ACC112 (cell line): ENCODE measurements around the gene TMEM39B.
A peak's percentile ranks its signal among the peaks of the same experiment; 100 is the strongest.
"Not testable (repeated sequence)": the region's sequence is repeated elsewhere in the genome, so short reads cannot be mapped to it uniquely, and the experiment has no call there.

ENCODE experiments used
- H2AFZ ChIP-seq: fragments of 200-600 bp; sonication (generic); one replicate; pipeline ENCODE4 v1.6.0; 2017; ENCODE audit warnings: antibody characterized with exemption, low read length; ENCODE audit not compliant: unreplicated experiment
- H3K27ac ChIP-seq: fragments of 200-600 bp; sonication (generic); 2 replicates; pipeline ENCODE4 v1.5.1; 2014; ENCODE audit warnings: low read depth, mild to moderate bottlenecking, antibody characterized with exemption, low read length, moderate library complexity
- H3K27me3 ChIP-seq: fragments of 200-600 bp; sonication (generic); 2 replicates; pipeline ENCODE4 v1.6.1; 2014; ENCODE audit warnings: mild to moderate bottlenecking, antibody characterized with exemption, low read length, moderate library complexity, mixed read lengths; ENCODE audit not compliant: insufficient read depth
- H3K36me3 ChIP-seq: fragments of 200-600 bp; sonication (generic); 2 replicates; pipeline ENCODE4 v1.6.1; 2016; ENCODE audit warnings: mild to moderate bottlenecking, antibody characterized with exemption, low read length, moderate library complexity, mixed read lengths; ENCODE audit not compliant: insufficient read depth
- H3K4me1 ChIP-seq: fragments of 200-600 bp; sonication (generic); one replicate; pipeline ENCODE4 v1.6.1; 2016; ENCODE audit warnings: low read length, mixed read lengths; ENCODE audit not compliant: insufficient read depth, unreplicated experiment, control insufficient read depth
- H3K4me3 ChIP-seq: fragments of 200-600 bp; sonication (generic); 2 replicates; pipeline ENCODE4 v1.5.1; 2014; ENCODE audit warnings: mild to moderate bottlenecking, low read depth, low read length
- H3K79me2 ChIP-seq: fragments of 200-600 bp; sonication (generic); one replicate; pipeline ENCODE4 v1.6.0; 2016; ENCODE audit warnings: low read length; ENCODE audit not compliant: control insufficient read depth, unreplicated experiment, insufficient read depth

The TMEM39B gene

GRCh38 chr1:32128479-32128878, 55.7 kb downstream of the TMEM39B start:
- Histone ChIP-seq H3K4me3 (no peak overlapping the region), H3K27me3 (no peaks in the 10 kb centered on the region), H3K36me3 (0 out of 2 replicates have a peak, but pooled peaks cover 5% of the 10 kb centered on the region), H3K79me2 (peaks cover 62% of the 10 kb centered on the region), H2AFZ (no peak overlapping the region), H3K27ac (no peak overlapping the region), H3K4me1 (peaks cover 5% of the 10 kb centered on the region)

- no peak overlapping the region for H3K4me3 ChIP-seq
- no peak overlapping the region for H3K27ac ChIP-seq
- peaks cover 61% of the 10 kb centered on the region for H3K79me2 ChIP-seq
- 0 out of 2 replicates have a peak, but pooled peaks cover 5% of the 10 kb centered on the region for H3K36me3 ChIP-seq
- peaks cover 5% of the 10 kb centered on the region for H3K4me1 ChIP-seq
- H3K27me3 ChIP-seq, result no peaks in the 10 kb centered on the region
- no peak overlapping the region for H2AFZ ChIP-seq
Measured at GRCh38 chr1:32128964-32129363, 56.2 kb downstream of the TMEM39B start.

GRCh38 chr1:32133950-32134280, 61.2 kb downstream of the TMEM39B start:
- H3K27me3 ChIP-seq, H3K36me3 ChIP-seq: not testable (repeated sequence)
- peak overlapping the region; percentile 57 for H3K27ac ChIP-seq

GRCh38 chr1:32137111-32137510, 64.4 kb downstream of the TMEM39B start:
- Histone ChIP-seq H3K27ac (no peak overlapping the region), H3K27me3 (no peaks in the 10 kb centered on the region), H3K4me1 (peaks cover 21% of the 10 kb centered on the region)

More at GRCh38 chr1:32133950-32134280, 61.2 kb downstream of the TMEM39B start:
- not testable (repeated sequence) for H3K4me3 ChIP-seq, H2AFZ ChIP-seq
- peaks cover 65% of the 10 kb centered on the region for H3K79me2 ChIP-seq
- H3K4me1 ChIP-seq, result peaks cover 11% of the 10 kb centered on the region

GRCh38 chr1:32138965-32139364, 66.2 kb downstream of the TMEM39B start:
- Histone ChIP-seq H3K4me3 (no peak overlapping the region), H3K79me2 (peaks cover 83% of the 10 kb centered on the region), H2AFZ (no peak overlapping the region), H3K36me3 (no peaks in the 10 kb centered on the region; the same call in 1 of the 2 replicates), H3K27ac (peak overlapping the region; percentile 58), H3K4me1 (peaks cover 30% of the 10 kb centered on the region), H3K27me3 (no peaks in the 10 kb centered on the region)

More at GRCh38 chr1:32137111-32137510, 64.4 kb downstream of the TMEM39B start:
- no peak overlapping the region for H3K4me3 ChIP-seq
- no peak overlapping the region for H2AFZ ChIP-seq
- H3K36me3 ChIP-seq, result no peaks in the 10 kb centered on the region; the same call in 1 of the 2 replicates
- H3K79me2 ChIP-seq, result peaks cover 71% of the 10 kb centered on the region

- Histone ChIP-seq H3K4me3 (no peak overlapping the region), H3K27ac (peak overlapping the region; percentile 55), H3K27me3 (no peaks in the 10 kb centered on the region), H3K4me1 (peaks cover 34% of the 10 kb centered on the region), H3K79me2 (peaks cover 80% of the 10 kb centered on the region), H3K36me3 (no peaks in the 10 kb centered on the region), H2AFZ (no peak overlapping the region)
Measured at GRCh38 chr1:32142446-32143301, 69.9 kb downstream of the TMEM39B start.

- not testable (repeated sequence) for H3K4me3 ChIP-seq, H2AFZ ChIP-seq, H3K27me3 ChIP-seq, H3K36me3 ChIP-seq, H3K27ac ChIP-seq
- Histone ChIP-seq H3K4me1 (peaks cover 34% of the 10 kb centered on the region), H3K79me2 (peaks cover 81% of the 10 kb centered on the region)
Measured at GRCh38 chr1:32143302-32143695, 70.6 kb downstream of the TMEM39B start.

GRCh38 chr1:32144033-32144432, 71.3 kb downstream of the TMEM39B start:
- no peaks in the 10 kb centered on the region for H3K27me3 ChIP-seq
- H3K27ac ChIP-seq, result peak overlapping the region; percentile 33; the same call in 1 of the 2 replicates
- peaks cover 79% of the 10 kb centered on the region for H3K79me2 ChIP-seq
- H3K4me1 ChIP-seq, result peaks cover 27% of the 10 kb centered on the region
- no peak overlapping the region for H2AFZ ChIP-seq
- no peak overlapping the region for H3K4me3 ChIP-seq
- H3K36me3 ChIP-seq, result peaks cover 3% of the 10 kb centered on the region; the same call in 1 of the 2 replicates

GRCh38 chr1:32147799-32148198, 75.1 kb downstream of the TMEM39B start:
- H3K27ac ChIP-seq, H3K4me3 ChIP-seq, H3K36me3 ChIP-seq, H3K27me3 ChIP-seq, H2AFZ ChIP-seq: not testable (repeated sequence)
- H3K4me1 ChIP-seq, result peaks cover 24% of the 10 kb centered on the region
- H3K79me2 ChIP-seq, result peaks cover 80% of the 10 kb centered on the region

GRCh38 chr1:32150847-32151246, 78.1 kb downstream of the TMEM39B start:
- no peak overlapping the region for H3K4me3 ChIP-seq
- peaks cover 12% of the 10 kb centered on the region for H3K4me1 ChIP-seq
- no peak overlapping the region for H2AFZ ChIP-seq
- H3K27me3 ChIP-seq, result no peaks in the 10 kb centered on the region
- peak overlapping the region; percentile 59 for H3K27ac ChIP-seq
- peaks cover 3% of the 10 kb centered on the region for H3K36me3 ChIP-seq
- peaks cover 63% of the 10 kb centered on the region for H3K79me2 ChIP-seq

- peaks cover 8% of the 10 kb centered on the region for H3K36me3 ChIP-seq
- H3K4me1 ChIP-seq, result peaks cover 12% of the 10 kb centered on the region
- H3K79me2 ChIP-seq, result peaks cover 58% of the 10 kb centered on the region
- no peak overlapping the region for H3K4me3 ChIP-seq
- peak overlapping the region; percentile 59 for H3K27ac ChIP-seq
- no peaks in the 10 kb centered on the region for H3K27me3 ChIP-seq
- no peak overlapping the region for H2AFZ ChIP-seq
Measured at GRCh38 chr1:32151319-32151787, 78.6 kb downstream of the TMEM39B start.
